Lung (tissue), 12 donors: ENCODE results near the gene ADCYAP1R1. TPM values are rescaled to one million over a fixed set of nuclear protein-coding genes. Genes with fewer than 3 reads are reported as not detected.

Source experiments
- ATAC-seq: fragments of 200-7000 bp; cut with Tn5 transposase; one replicate; pipeline ENCODE4 v1.9.1; 2020; ENCODE audit warnings: moderate number of reproducible peaks; ENCODE audit not compliant: insufficient read depth, low FRiP score
- DNase-seq, 3 donors: peaks; one replicate each; pipeline ENCODE4 v3.0.0-alpha.2; 2013 to 2017
- H3K27ac ChIP-seq, 2 donors: one replicate each; pipeline ENCODE4 v1.5.1; 2013; ENCODE audit warnings: mild to moderate bottlenecking in 2 of 2, moderate library complexity in 2 of 2, control low read depth in 1 of 2, inconsistent platforms in 1 of 2, low read depth in 1 of 2, low read length in 1 of 2
- H3K27me3 ChIP-seq, 3 donors: one replicate each; pipeline ENCODE4 v1.5.1; 2013; ENCODE audit warnings: low read length in 2 of 3; ENCODE audit not compliant: control insufficient read depth in 3 of 3, insufficient read depth in 3 of 3
- H3K36me3 ChIP-seq, 4 donors: one replicate each; pipeline ENCODE4 v1.5.1; 2013; ENCODE audit warnings: low read length in 4 of 4, mild to moderate bottlenecking in 1 of 4, moderate library complexity in 1 of 4; ENCODE audit not compliant: control insufficient read depth in 4 of 4, insufficient read depth in 4 of 4
- H3K4me1 ChIP-seq, 5 donors: one replicate each; pipeline ENCODE4 v1.5.1; 2013; ENCODE audit warnings: low read length in 5 of 5, mild to moderate bottlenecking in 2 of 5, moderate library complexity in 1 of 5; ENCODE audit not compliant: control insufficient read depth in 5 of 5, insufficient read depth in 5 of 5
- H3K4me3 ChIP-seq: one replicate; pipeline ENCODE4 v1.5.1; 2013; ENCODE audit warnings: mild to moderate bottlenecking, control low read depth, moderate library complexity
- H3K9ac ChIP-seq, 2 donors: one replicate each; pipeline ENCODE4 v1.5.1; 2013; ENCODE audit warnings: low read length in 2 of 2, control low read depth in 1 of 2; ENCODE audit not compliant: insufficient read depth in 1 of 2
- H3K9me3 ChIP-seq, 4 donors: one replicate each; pipeline ENCODE4 v1.5.1; 2013; ENCODE audit warnings: low read length in 3 of 4, mild to moderate bottlenecking in 1 of 4, moderate library complexity in 1 of 4; ENCODE audit not compliant: control insufficient read depth in 4 of 4, insufficient read depth in 3 of 4
- WGBS, 2 donors: extraction: QIAGEN DNeasy Blood & Tissue Kit; methylation state at CpG; one replicate each; pipeline ENCODE4 v1.1.7; 2013; 5-methylcytosine and 5-hydroxymethylcytosine counted together
- polyA plus RNA-seq, 2 donors: library from polyadenylated mRNA; stranded (reverse); fragments of 200-250 nt; gene quantifications; one replicate each; pipeline ENCODE4 v1.2.1, GENCODE V29; 2013
- total RNA-seq, 2 donors: library from RNA; depleted of rRNA in 1 of 2; stranded (reverse); fragments of >200 nt in 1 of 2; gene quantifications; one replicate each; pipeline ENCODE4 v1.2.1, GENCODE V29; 2014 to 2021
- TF ChIP-seq, protein P1 (sequence below): IDR thresholded peaks from 2 replicates; pipeline ENCODE4 v1.5.1; 2012; ENCODE audit warnings: mild to moderate bottlenecking; ENCODE audit errors: control extremely low read depth, extremely low read depth
- donor health status: control.
- donor health status: control.
- donor health status: Bipolar disorder and iron deficiency.
- donor health status: healthy.
- donor health status: DM: yes; HTN: yes; CAD: no.

Gene ADCYAP1R1
- total and polyA plus RNA-seq, 4 donors, result 0.14 to 1.00 (median 0.39) TPM

DNA sequence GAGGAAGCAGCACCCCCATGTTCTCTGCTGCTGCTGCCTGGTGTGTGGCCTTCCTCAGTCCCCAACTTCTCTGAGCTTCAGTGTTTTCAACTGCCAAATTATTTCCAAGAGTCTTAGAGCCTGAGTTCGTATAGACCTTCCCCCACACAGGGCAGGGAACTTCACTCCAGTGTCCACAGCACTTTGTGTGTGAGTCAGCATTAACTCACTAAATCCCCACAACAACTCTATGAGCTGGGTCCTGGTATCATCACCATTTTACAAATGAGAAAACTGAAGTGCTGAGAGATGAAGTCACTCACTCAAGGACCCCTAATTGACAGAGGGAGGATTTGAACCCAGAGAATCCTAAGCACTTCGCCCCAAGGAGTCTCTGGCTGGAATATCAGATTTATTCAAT, 48.3 kb downstream of the ADCYAP1R1 start:
- Histone ChIP-seq H3K4me1 (no peaks in the 10 kb centered on the region), H3K9ac (no peak overlapping the region), H3K4me3 (no peak overlapping the region), H3K27ac (no peak overlapping the region), H3K27me3 (no peaks in the 10 kb centered on the region), H3K9me3 (no peaks in the 10 kb centered on the region), H3K36me3 (no peaks in the 10 kb centered on the region)
- TF ChIP-seq, protein P1, sequence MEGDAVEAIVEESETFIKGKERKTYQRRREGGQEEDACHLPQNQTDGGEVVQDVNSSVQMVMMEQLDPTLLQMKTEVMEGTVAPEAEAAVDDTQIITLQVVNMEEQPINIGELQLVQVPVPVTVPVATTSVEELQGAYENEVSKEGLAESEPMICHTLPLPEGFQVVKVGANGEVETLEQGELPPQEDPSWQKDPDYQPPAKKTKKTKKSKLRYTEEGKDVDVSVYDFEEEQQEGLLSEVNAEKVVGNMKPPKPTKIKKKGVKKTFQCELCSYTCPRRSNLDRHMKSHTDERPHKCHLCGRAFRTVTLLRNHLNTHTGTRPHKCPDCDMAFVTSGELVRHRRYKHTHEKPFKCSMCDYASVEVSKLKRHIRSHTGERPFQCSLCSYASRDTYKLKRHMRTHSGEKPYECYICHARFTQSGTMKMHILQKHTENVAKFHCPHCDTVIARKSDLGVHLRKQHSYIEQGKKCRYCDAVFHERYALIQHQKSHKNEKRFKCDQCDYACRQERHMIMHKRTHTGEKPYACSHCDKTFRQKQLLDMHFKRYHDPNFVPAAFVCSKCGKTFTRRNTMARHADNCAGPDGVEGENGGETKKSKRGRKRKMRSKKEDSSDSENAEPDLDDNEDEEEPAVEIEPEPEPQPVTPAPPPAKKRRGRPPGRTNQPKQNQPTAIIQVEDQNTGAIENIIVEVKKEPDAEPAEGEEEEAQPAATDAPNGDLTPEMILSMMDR, result no peak
- ATAC-seq (no peak), DNase-seq (no peak)
- WGBS, 2 donors, result 68 to 71% methylated on average over 2 of the region's 2 CpGs

DNA sequence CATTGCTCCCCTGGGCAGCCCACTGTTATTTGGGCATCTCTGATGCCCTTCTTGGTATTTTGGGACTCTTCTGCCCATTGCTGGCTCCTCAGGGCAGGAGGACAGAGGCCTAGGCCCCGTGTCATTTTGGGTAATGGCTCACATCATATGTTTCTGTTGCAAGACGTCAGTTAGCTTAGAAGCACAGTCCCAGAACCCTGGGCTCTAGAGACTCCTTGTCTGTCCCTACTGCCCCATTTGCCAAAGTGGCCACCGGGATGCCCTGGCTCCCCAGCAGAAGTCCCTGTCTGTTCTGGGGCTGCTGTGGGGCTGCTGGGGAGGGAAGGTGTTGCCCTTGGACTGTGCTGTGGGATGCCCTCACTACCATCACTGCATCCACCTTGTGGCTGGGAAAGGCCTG, 48.8 kb downstream of the ADCYAP1R1 start:
- TF ChIP-seq, protein P1, result no peak

DNA sequence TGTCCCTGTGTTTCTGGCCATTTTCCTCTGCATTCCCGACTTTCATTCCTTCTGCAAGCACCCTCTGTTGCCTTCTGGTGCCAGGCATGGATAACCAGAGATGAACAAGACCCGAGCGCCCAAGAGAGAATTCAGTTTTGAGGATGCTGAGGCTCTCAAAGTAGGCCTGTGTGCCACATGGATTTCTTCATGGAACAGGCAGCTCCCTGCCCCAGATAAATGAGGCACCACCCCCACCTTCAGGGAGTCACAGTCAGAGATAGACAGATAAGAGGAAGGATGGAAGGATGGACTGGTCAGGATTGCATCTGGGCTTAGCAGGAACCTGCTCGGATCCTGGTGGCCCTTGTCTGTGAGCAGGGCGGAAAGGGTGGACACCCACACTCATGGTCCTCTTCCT, 49.4 kb downstream of the ADCYAP1R1 start:
- ATAC-seq, result no peak
- no peak for DNase-seq
- 89 to 95% methylated on average over 5 of the region's 5 CpGs for WGBS, 2 donors
- H3K9me3 ChIP-seq, result no peaks in the 10 kb centered on the region
- no peaks in the 10 kb centered on the region for H3K27me3 ChIP-seq
- no peak overlapping the region for H3K27ac ChIP-seq
- no peaks in the 10 kb centered on the region for H3K36me3 ChIP-seq
- TF ChIP-seq, protein P1, result no peak
- no peak overlapping the region for H3K4me3 ChIP-seq
- no peak overlapping the region for H3K9ac ChIP-seq
- no peaks in the 10 kb centered on the region for H3K4me1 ChIP-seq

More for the DNA sequence above, 48.8 kb downstream of the ADCYAP1R1 start:
- H3K27ac ChIP-seq, result no peak overlapping the region
- H3K36me3 ChIP-seq, result no peaks in the 10 kb centered on the region
- no peaks in the 10 kb centered on the region for H3K4me1 ChIP-seq
- no peaks in the 10 kb centered on the region for H3K9me3 ChIP-seq
- no peak overlapping the region for H3K4me3 ChIP-seq
- DNase-seq, result no peak
- no peak overlapping the region for H3K9ac ChIP-seq
- H3K27me3 ChIP-seq, result no peaks in the 10 kb centered on the region
- no peak for ATAC-seq
- WGBS, 2 donors, result 83 to 89% methylated on average over 3 of the region's 3 CpGs

DNA sequence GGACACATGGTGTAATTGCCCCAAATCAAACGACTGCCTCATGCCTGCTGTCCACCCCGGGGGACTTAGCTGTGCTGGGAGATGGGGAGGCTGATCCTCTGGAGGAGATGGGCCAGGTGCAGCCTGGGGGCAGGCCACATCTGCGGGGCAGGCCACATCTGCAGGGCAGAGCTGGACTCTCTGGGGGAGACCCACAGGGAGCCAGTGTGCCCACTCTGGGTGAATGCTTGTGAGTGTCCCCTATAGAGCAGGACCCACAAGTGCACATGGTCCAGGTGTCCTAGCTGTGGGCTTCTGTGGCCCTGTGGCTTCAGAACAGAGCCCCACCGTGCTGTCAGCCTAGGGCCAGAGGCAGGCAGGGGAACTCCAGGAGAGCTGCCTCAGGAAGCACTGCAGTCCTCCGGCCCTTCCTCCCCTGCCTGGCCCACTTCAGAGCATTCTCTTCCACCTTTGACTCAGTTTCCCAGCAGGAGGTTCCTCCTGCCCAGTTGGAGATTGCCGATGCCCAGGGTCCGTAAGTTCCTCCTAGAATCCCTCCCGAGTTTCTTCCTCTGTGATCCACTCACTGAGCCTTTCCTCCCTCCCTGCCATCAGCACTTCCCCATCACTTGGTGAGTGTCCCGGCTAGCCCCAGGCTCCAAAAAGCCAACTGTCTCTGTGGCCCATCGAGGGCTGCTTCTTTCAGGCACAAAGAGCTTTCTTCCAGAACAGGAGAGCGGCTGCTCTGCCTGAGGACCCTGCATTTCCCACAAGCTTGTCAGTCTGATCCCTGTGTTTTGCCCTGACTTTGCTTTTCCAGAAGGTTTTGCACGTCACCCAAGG, 50.3 kb downstream of the ADCYAP1R1 start:
- H3K27ac ChIP-seq, result no peak overlapping the region
- no peaks in the 10 kb centered on the region for H3K4me1 ChIP-seq
- no peaks in the 10 kb centered on the region for H3K27me3 ChIP-seq
- H3K9me3 ChIP-seq, result peaks cover 0 to under 1% (median 0%) of the 10 kb centered on the region in 4 donors
- DNase-seq (peak in 1 of 3 donors; percentile 5), ATAC-seq (no peak)
- H3K36me3 ChIP-seq, result no peaks in the 10 kb centered on the region
- TF ChIP-seq, protein P1, result no peak
- H3K4me3 ChIP-seq, result no peak overlapping the region
- H3K9ac ChIP-seq, result no peak overlapping the region
- WGBS, 2 donors, result 75 to 78% methylated on average over 12 of the region's 12 CpGs
